K562 (cell line): ENCODE measurements around the gene HNRNPU. TPM values are rescaled to one million over a fixed set of nuclear protein-coding genes. Genes with fewer than 3 reads are reported as not detected.

ENCODE experiments used
- CBX1 ChIP-seq: sonication (generic); IDR thresholded peaks from 2 replicates; pipeline ENCODE4 v1.6.1; 2016; ENCODE audit warnings: antibody characterized with exemption, low read depth, mild to moderate bottlenecking
- KLF10 ChIP-seq: fragments of 250-450 bp; sonication (Bioruptor Pico); IDR thresholded peaks from 2 replicates; pipeline ENCODE4 v1.6.1; 2021; ENCODE audit warnings: matching md5 sums
- KLF13 ChIP-seq: fragments of 450-650 bp; IDR thresholded peaks from 2 replicates; pipeline ENCODE4 v1.6.1; 2016; ENCODE audit warnings: missing genetic modification characterization, low read depth, mild to moderate bottlenecking, missing compliant biosample characterization, moderate library complexity, borderline replicate concordance
- MCM2 ChIP-seq: fragments of 450-650 bp; IDR thresholded peaks from 2 replicates; pipeline ENCODE4 v1.6.1; 2017; ENCODE audit warnings: low read depth, mild to moderate bottlenecking
- POLR2AphosphoS2 ChIP-seq: IDR thresholded peaks from 2 replicates; pipeline ENCODE4 v1.6.1; 2012; ENCODE audit warnings: low read length, improper control_type of control experiment
- POLR2G ChIP-seq: fragments of 200-400 bp; formaldehyde crosslinking; IDR thresholded peaks from 2 replicates; pipeline ENCODE4 v1.6.1; 2017; ENCODE audit warnings: low read depth, mild to moderate bottlenecking, antibody characterized with exemption, low read length, moderate library complexity
- RHOXF2B ChIP-seq: fragments of 250-450 bp; sonication (Bioruptor Pico); conservative IDR thresholded peaks from 2 replicates; pipeline ENCODE4 v1.5.1; 2021
- SETDB1 ChIP-seq: IDR thresholded peaks from one replicate; pipeline ENCODE4 v1.6.1; 2012; ENCODE audit warnings: low read length, control low read depth, inconsistent platforms
- ZNF175 ChIP-seq: fragments of 200-800 bp; sonication (Bioruptor generic); IDR thresholded peaks from 2 replicates; pipeline ENCODE4 v1.6.1; 2016; ENCODE audit warnings: low read depth, mild to moderate bottlenecking, missing genetic modification characterization, missing compliant biosample characterization
- ZNF197 ChIP-seq: fragments of 200-800 bp; sonication (Bioruptor generic); IDR thresholded peaks from 2 replicates; pipeline ENCODE4 v1.6.1; 2016; ENCODE audit warnings: low read depth, missing genetic modification characterization, missing compliant biosample characterization
- polyA plus RNA-seq, 8 experiments: library from polyadenylated mRNA; depleted of rRNA in 4 of 8; stranded (reverse) in 5 of 8; unstranded in 3 of 8; fragments of >200 nt; fragmentation: Nextera tagmentation in 2 of 8; fragmentation: Illumina TruSeq in 1 of 8; extraction: Ambion mirVana in 2 of 8; extraction: Trizol in 1 of 8; gene quantifications; 2 replicates each; pipeline versions ENCODE4 v1.2.1 to v1.2.3, GENCODE V29; 2011 to 2014; ENCODE audit warnings: inconsistent platforms in 1 of 8, missing spikeins in 1 of 8
- total RNA-seq, 7 experiments: library from RNA; depleted of rRNA in 6 of 7; stranded (reverse); fragments of >200 nt in 6 of 7; fragmentation: Illumina TruSeq in 2 of 7; extraction: Trizol in 2 of 7; gene quantifications; 2 replicates each; pipeline versions ENCODE4 v1.2.1 to v1.2.3, GENCODE V29; 2011 to 2021; ENCODE audit warnings: low replicate concordance in 1 of 7
- TF ChIP-seq, protein P1 (sequence below): fragments of 450-650 bp; IDR thresholded peaks from 2 replicates; pipeline ENCODE4 v1.6.1; 2018; ENCODE audit not compliant: partially characterized antibody
- TF ChIP-seq, protein P2 (sequence below): sonication (generic); formaldehyde crosslinking; IDR thresholded peaks from 2 replicates; pipeline ENCODE4 v1.8.0; 2022; ENCODE audit warnings: mild to moderate bottlenecking, missing genetic modification reagents
- TF ChIP-seq, protein P3 (sequence below), 2 experiments: fragments of 450-650 bp in 1 of 2; sonication (generic) in 1 of 2; formaldehyde crosslinking in 1 of 2; IDR thresholded peaks in 1 of 2; conservative IDR thresholded peaks in 1 of 2; 2 replicates each; pipeline versions ENCODE4 v1.6.1 to v1.8.1; 2016 to 2023; ENCODE audit warnings: mild to moderate bottlenecking in 2 of 2, moderate library complexity in 2 of 2, inconsistent platforms in 1 of 2, missing genetic modification reagents in 1 of 2
- TF ChIP-seq, protein P4 (sequence below), 2 experiments: fragments of 450-650 bp in 1 of 2; IDR thresholded peaks; 2 replicates each; pipeline ENCODE4 v1.6.1; 2011 to 2017; ENCODE audit warnings: low read depth in 2 of 2, antibody characterized with exemption in 1 of 2, borderline replicate concordance in 1 of 2, low read length in 1 of 2, mild to moderate bottlenecking in 1 of 2, mixed read lengths in 1 of 2; ENCODE audit not compliant: control insufficient read depth in 1 of 2
- TF ChIP-seq, protein P5 (sequence below): sonication (generic); formaldehyde crosslinking; IDR thresholded peaks from 2 replicates; pipeline ENCODE4 v1.8.1; 2023; ENCODE audit warnings: mild to moderate bottlenecking, missing genetic modification reagents, moderate library complexity

Gene HNRNPU
- total and polyA plus RNA-seq, 9 of the 15 experiments (the other 6 are each of a cell fraction or from before 2014, with no cell fraction given) = 159 to 777 (median 577) TPM

DNA sequence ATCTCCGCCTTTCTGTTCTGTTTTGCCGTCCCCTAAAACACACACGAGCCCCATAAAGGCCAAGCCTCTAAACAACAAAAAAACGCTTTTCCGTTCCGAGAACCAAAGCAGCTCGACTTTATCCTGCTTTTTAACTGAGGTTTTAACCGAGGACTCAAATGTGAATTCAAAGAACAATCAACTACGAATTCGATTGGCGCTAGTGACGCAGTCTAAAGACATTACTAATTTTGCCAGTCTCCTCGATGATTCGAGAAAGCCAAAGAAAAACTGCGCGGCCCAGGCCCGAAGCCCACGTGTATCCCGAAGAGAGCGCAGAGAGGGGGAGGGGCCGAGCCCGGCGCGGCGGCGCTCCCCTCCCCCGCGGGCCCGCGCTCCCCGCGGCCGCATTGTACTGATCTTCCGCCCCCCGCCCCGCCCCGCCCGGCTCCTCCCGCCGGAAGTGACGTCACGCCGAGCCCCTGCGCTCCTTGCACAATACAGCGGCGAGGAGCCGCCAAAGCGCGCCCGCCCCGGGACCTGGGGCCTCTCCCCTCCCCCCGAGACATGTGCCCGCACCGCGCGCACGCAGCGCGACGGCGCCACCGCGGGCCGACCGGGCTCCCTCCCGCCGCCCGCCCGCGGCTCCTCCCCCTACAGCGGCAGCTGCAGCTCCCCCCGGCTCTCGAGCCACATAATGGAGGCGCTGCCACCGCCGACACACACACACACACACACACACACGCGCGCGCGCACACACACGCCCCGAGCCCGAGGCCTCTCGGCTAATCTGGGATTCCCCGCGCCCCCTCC lies 1.4 kb downstream of the HNRNPU start (continued):
- TF ChIP-seq, protein P1, sequence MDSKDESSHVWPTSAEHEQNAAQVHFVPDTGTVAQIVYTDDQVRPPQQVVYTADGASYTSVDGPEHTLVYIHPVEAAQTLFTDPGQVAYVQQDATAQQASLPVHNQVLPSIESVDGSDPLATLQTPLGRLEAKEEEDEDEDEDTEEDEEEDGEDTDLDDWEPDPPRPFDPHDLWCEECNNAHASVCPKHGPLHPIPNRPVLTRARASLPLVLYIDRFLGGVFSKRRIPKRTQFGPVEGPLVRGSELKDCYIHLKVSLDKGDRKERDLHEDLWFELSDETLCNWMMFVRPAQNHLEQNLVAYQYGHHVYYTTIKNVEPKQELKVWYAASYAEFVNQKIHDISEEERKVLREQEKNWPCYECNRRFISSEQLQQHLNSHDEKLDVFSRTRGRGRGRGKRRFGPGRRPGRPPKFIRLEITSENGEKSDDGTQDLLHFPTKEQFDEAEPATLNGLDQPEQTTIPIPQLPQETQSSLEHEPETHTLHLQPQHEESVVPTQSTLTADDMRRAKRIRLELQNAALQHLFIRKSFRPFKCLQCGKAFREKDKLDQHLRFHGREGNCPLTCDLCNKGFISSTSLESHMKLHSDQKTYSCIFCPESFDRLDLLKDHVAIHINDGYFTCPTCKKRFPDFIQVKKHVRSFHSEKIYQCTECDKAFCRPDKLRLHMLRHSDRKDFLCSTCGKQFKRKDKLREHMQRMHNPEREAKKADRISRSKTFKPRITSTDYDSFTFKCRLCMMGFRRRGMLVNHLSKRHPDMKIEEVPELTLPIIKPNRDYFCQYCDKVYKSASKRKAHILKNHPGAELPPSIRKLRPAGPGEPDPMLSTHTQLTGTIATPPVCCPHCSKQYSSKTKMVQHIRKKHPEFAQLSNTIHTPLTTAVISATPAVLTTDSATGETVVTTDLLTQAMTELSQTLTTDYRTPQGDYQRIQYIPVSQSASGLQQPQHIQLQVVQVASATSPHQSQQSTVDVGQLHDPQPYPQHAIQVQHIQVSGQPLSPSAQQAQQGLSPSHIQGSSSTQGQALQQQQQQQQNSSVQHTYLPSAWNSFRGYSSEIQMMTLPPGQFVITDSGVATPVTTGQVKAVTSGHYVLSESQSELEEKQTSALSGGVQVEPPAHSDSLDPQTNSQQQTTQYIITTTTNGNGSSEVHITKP = no peak
- TF ChIP-seq, protein P2, sequence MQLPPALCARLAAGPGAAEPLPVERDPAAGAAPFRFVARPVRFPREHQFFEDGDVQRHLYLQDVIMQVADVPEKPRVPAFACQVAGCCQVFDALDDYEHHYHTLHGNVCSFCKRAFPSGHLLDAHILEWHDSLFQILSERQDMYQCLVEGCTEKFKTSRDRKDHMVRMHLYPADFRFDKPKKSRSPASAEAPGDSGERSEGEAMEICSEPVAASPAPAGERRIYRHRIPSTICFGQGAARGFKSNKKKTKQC (CRISPR knock-in tag) = no peak
- TF ChIP-seq RHOXF2B (CRISPR knock-in tag) (no peak), CBX1 (peak; percentile 28; the same call in 1 of the 2 replicates), ZNF175 (no peak), MCM2 (no peak), SETDB1 (no peak), ZNF197 (CRISPR knock-in tag) (no peak), KLF10 (CRISPR knock-in tag) (no peak), KLF13 (peak; percentile 81; the same call in 1 of the 2 replicates), POLR2AphosphoS2 (no peak), POLR2G (peak; percentile 88)
- TF ChIP-seq, protein P3, sequence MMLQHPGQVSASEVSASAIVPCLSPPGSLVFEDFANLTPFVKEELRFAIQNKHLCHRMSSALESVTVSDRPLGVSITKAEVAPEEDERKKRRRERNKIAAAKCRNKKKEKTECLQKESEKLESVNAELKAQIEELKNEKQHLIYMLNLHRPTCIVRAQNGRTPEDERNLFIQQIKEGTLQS (IDR thresholded peaks at IDR 0.05) = peak; percentile 75
- TF ChIP-seq, protein P3 (CRISPR knock-in tag; conservative IDR thresholded peaks at IDR 0.05) = no peak
- TF ChIP-seq, protein P4, sequence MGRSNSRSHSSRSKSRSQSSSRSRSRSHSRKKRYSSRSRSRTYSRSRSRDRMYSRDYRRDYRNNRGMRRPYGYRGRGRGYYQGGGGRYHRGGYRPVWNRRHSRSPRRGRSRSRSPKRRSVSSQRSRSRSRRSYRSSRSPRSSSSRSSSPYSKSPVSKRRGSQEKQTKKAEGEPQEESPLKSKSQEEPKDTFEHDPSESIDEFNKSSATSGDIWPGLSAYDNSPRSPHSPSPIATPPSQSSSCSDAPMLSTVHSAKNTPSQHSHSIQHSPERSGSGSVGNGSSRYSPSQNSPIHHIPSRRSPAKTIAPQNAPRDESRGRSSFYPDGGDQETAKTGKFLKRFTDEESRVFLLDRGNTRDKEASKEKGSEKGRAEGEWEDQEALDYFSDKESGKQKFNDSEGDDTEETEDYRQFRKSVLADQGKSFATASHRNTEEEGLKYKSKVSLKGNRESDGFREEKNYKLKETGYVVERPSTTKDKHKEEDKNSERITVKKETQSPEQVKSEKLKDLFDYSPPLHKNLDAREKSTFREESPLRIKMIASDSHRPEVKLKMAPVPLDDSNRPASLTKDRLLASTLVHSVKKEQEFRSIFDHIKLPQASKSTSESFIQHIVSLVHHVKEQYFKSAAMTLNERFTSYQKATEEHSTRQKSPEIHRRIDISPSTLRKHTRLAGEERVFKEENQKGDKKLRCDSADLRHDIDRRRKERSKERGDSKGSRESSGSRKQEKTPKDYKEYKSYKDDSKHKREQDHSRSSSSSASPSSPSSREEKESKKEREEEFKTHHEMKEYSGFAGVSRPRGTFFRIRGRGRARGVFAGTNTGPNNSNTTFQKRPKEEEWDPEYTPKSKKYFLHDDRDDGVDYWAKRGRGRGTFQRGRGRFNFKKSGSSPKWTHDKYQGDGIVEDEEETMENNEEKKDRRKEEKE (IDR thresholded peaks at IDR 0.05; ENCODE audit: borderline replicate concordance in 1 of 2, control insufficient read depth in 1 of 2, low read depth in 2 of 2, low read length in 1 of 2) = peak in 1 of 2 experiments; percentile 86; a peak in 1 of 4 replicates
- TF ChIP-seq, protein P5, sequence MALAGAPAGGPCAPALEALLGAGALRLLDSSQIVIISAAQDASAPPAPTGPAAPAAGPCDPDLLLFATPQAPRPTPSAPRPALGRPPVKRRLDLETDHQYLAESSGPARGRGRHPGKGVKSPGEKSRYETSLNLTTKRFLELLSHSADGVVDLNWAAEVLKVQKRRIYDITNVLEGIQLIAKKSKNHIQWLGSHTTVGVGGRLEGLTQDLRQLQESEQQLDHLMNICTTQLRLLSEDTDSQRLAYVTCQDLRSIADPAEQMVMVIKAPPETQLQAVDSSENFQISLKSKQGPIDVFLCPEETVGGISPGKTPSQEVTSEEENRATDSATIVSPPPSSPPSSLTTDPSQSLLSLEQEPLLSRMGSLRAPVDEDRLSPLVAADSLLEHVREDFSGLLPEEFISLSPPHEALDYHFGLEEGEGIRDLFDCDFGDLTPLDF (CRISPR knock-in tag) = no peak
